Lung (tissue), 12 donors: ENCODE data around the gene DDB1. TPM values are rescaled to one million over a fixed set of nuclear protein-coding genes. Genes with fewer than 3 reads are reported as not detected.
A peak's percentile ranks its signal among the peaks of the same experiment; 100 is the strongest.

Source experiments
- ATAC-seq: fragments of 200-7000 bp; cut with Tn5 transposase; one replicate; pipeline ENCODE4 v1.9.1; 2020; ENCODE audit warnings: moderate number of reproducible peaks; ENCODE audit not compliant: insufficient read depth, low FRiP score
- DNase-seq, 3 donors: peaks; one replicate each; pipeline ENCODE4 v3.0.0-alpha.2; 2013 to 2017
- H3K27ac ChIP-seq, 2 donors: one replicate each; pipeline ENCODE4 v1.5.1; 2013; ENCODE audit warnings: mild to moderate bottlenecking in 2 of 2, moderate library complexity in 2 of 2, control low read depth in 1 of 2, inconsistent platforms in 1 of 2, low read depth in 1 of 2, low read length in 1 of 2
- H3K27me3 ChIP-seq, 3 donors: one replicate each; pipeline ENCODE4 v1.5.1; 2013; ENCODE audit warnings: low read length in 2 of 3; ENCODE audit not compliant: control insufficient read depth in 3 of 3, insufficient read depth in 3 of 3
- H3K36me3 ChIP-seq, 4 donors: one replicate each; pipeline ENCODE4 v1.5.1; 2013; ENCODE audit warnings: low read length in 4 of 4, mild to moderate bottlenecking in 1 of 4, moderate library complexity in 1 of 4; ENCODE audit not compliant: control insufficient read depth in 4 of 4, insufficient read depth in 4 of 4
- H3K4me1 ChIP-seq, 5 donors: one replicate each; pipeline ENCODE4 v1.5.1; 2013; ENCODE audit warnings: low read length in 5 of 5, mild to moderate bottlenecking in 2 of 5, moderate library complexity in 1 of 5; ENCODE audit not compliant: control insufficient read depth in 5 of 5, insufficient read depth in 5 of 5
- H3K4me3 ChIP-seq: one replicate; pipeline ENCODE4 v1.5.1; 2013; ENCODE audit warnings: mild to moderate bottlenecking, control low read depth, moderate library complexity
- H3K9ac ChIP-seq, 2 donors: one replicate each; pipeline ENCODE4 v1.5.1; 2013; ENCODE audit warnings: low read length in 2 of 2, control low read depth in 1 of 2; ENCODE audit not compliant: insufficient read depth in 1 of 2
- H3K9me3 ChIP-seq, 4 donors: one replicate each; pipeline ENCODE4 v1.5.1; 2013; ENCODE audit warnings: low read length in 3 of 4, mild to moderate bottlenecking in 1 of 4, moderate library complexity in 1 of 4; ENCODE audit not compliant: control insufficient read depth in 4 of 4, insufficient read depth in 3 of 4
- WGBS, 2 donors: extraction: QIAGEN DNeasy Blood & Tissue Kit; methylation state at CpG; one replicate each; pipeline ENCODE4 v1.1.7; 2013; 5-methylcytosine and 5-hydroxymethylcytosine counted together
- polyA plus RNA-seq, 2 donors: library from polyadenylated mRNA; stranded (reverse); fragments of 200-250 nt; gene quantifications; one replicate each; pipeline ENCODE4 v1.2.1, GENCODE V29; 2013
- total RNA-seq, 2 donors: library from RNA; depleted of rRNA in 1 of 2; stranded (reverse); fragments of >200 nt in 1 of 2; gene quantifications; one replicate each; pipeline ENCODE4 v1.2.1, GENCODE V29; 2014 to 2021
- TF ChIP-seq, protein P1 (sequence below): IDR thresholded peaks from 2 replicates; pipeline ENCODE4 v1.5.1; 2012; ENCODE audit warnings: mild to moderate bottlenecking; ENCODE audit errors: control extremely low read depth, extremely low read depth
- donor health status: control.
- donor health status: control.
- donor health status: Bipolar disorder and iron deficiency.
- donor health status: healthy.
- donor health status: DM: yes; HTN: yes; CAD: no.

Gene DDB1
- total and polyA plus RNA-seq, 4 donors = 88.5 to 184 (median 121) TPM

DNA sequence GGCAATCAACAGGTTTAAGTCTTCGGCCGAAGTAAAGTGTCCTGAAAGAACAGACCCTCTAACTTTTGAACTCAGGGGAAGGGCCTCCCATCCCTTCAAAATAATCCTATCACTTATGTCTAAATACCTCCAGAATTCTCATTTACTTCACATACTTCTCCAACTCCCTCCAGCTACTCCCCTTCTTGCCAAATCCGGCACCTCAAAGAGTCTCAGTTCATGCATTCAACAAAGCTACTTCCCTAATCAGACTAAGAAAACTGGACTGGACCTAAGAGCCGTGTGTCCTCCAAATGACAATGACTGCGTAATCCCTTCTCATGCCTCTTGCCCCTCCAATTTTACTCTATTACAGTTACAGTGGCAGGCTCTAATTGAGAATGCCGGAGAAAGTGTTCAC, 1.3 kb downstream of the DDB1 start:
- Histone ChIP-seq H3K4me1 (peaks cover 7 to 30% (median 10%) of the 10 kb centered on the region in 5 donors), H3K9me3 (no peaks in the 10 kb centered on the region), H3K27me3 (no peaks in the 10 kb centered on the region), H3K27ac (no peak overlapping the region), H3K36me3 (peaks cover 11 to 20% (median 13%) of the 10 kb centered on the region in 4 donors), H3K9ac (peak overlapping the region; percentile 87 to 94), H3K4me3 (no peak overlapping the region)
- ATAC-seq (no peak), DNase-seq (no peak)
- WGBS, 2 donors = 62 to 63% methylated on average over 6 of the region's 6 CpGs
- TF ChIP-seq, protein P1, sequence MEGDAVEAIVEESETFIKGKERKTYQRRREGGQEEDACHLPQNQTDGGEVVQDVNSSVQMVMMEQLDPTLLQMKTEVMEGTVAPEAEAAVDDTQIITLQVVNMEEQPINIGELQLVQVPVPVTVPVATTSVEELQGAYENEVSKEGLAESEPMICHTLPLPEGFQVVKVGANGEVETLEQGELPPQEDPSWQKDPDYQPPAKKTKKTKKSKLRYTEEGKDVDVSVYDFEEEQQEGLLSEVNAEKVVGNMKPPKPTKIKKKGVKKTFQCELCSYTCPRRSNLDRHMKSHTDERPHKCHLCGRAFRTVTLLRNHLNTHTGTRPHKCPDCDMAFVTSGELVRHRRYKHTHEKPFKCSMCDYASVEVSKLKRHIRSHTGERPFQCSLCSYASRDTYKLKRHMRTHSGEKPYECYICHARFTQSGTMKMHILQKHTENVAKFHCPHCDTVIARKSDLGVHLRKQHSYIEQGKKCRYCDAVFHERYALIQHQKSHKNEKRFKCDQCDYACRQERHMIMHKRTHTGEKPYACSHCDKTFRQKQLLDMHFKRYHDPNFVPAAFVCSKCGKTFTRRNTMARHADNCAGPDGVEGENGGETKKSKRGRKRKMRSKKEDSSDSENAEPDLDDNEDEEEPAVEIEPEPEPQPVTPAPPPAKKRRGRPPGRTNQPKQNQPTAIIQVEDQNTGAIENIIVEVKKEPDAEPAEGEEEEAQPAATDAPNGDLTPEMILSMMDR = no peak

DNA sequence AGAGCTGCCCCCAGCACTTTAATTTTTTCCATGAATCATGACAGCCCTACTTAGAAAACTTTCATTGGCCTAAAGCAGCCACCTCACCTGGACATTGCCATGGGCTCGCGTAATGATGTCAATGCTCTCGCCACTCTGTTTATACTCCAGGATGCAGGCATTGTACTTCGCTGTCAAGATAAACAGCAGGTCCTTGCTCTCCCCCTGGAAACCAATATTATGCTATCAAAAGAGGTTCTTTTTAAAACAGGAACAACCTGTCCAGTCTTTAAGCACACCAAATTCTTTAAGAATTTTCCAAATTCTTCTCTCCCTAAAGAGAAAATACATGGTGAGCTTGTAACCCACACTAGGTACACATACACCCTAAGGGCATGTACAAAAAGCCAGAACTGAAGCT, 3.0 kb downstream of the DDB1 start:
- no peaks in the 10 kb centered on the region for H3K27me3 ChIP-seq
- H3K4me1 ChIP-seq = peaks cover 7 to 19% (median 10%) of the 10 kb centered on the region in 5 donors
- no peak overlapping the region for H3K9ac ChIP-seq
- peaks cover 16 to 31% (median 26%) of the 10 kb centered on the region in 4 donors for H3K36me3 ChIP-seq
- 89 to 92% methylated on average over 4 of the region's 4 CpGs for WGBS, 2 donors
- H3K9me3 ChIP-seq = no peaks in the 10 kb centered on the region
- no peak overlapping the region for H3K27ac ChIP-seq
- no peak for ATAC-seq
- H3K4me3 ChIP-seq = no peak overlapping the region
- TF ChIP-seq, protein P1 = no peak
- no peak for DNase-seq

- peaks cover 5 to 14% (median 8%) of the 10 kb centered on the region in 5 donors for H3K4me1 ChIP-seq
- no peak for ATAC-seq
- peak overlapping the region in 1 of 2 donors; percentile 4 for H3K9ac ChIP-seq
- no peak overlapping the region for H3K4me3 ChIP-seq
- no peaks in the 10 kb centered on the region for H3K27me3 ChIP-seq
- H3K9me3 ChIP-seq = no peaks in the 10 kb centered on the region
- TF ChIP-seq, protein P1 = no peak
- H3K27ac ChIP-seq = no peak overlapping the region
- DNase-seq = no peak
- 93% methylated on average over 9 of the region's 9 CpGs for WGBS, 2 donors
- H3K36me3 ChIP-seq = peaks cover 23 to 42% (median 37%) of the 10 kb centered on the region in 4 donors
Observed at GRCh38 chr11:61328351-61328750, 4.6 kb downstream of the DDB1 start.

DNA sequence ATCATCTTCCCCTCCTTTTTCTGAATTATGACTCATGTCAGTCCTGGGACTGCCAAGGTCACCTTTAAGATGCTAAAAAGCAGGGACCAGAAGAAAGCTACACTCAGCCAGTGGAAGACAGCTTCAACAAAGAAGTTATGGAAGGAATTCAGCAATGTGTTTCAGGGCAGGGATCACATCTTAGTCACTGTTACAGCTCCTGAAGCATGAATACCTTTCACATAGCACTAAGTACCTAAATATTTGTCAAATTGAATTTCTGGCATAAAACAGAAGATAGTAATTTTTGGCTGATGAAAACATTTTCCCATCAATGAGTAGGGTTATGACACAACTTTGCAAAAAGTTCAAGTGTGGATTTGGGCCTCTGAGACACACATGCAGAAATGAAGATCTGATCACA, 5.2 kb downstream of the DDB1 start:
- ATAC-seq (no peak), DNase-seq (no peak)
- peaks cover 5 to 14% (median 8%) of the 10 kb centered on the region in 5 donors for H3K4me1 ChIP-seq
- TF ChIP-seq, protein P1 = no peak
- no peaks in the 10 kb centered on the region for H3K27me3 ChIP-seq
- H3K9me3 ChIP-seq = no peaks in the 10 kb centered on the region
- H3K36me3 ChIP-seq = peaks cover 28 to 49% (median 43%) of the 10 kb centered on the region in 4 donors
- no peak overlapping the region for H3K4me3 ChIP-seq
- no peak overlapping the region for H3K9ac ChIP-seq
- H3K27ac ChIP-seq = peak overlapping the region in 1 of 2 donors; percentile 58
